GM18868 (cell line): ENCODE data around the gene AP3S2.
"Not testable (repeated sequence)": the region's sequence is repeated elsewhere in the genome, so short reads cannot be mapped to it uniquely, and the experiment has no call there.

Experiments used
- ATAC-seq: cut with Tn5 transposase; IDR thresholded peaks from one replicate; pipeline ENCODE4 v1.9.1; 2021; ENCODE audit warnings: mild to moderate bottlenecking, moderate library complexity; ENCODE audit not compliant: unreplicated experiment

The AP3S2 gene

GRCh38 chr15:89870006-89870405 is 23.8 kb downstream of the AP3S2 start:
- ATAC-seq = no peak

- ATAC-seq = not testable (repeated sequence)
Measured at GRCh38 chr15:89869490-89869889, 24.3 kb downstream of the AP3S2 start.

- no peak for ATAC-seq
Measured at GRCh38 chr15:89864958-89865739, 28.6 kb downstream of the AP3S2 start.

GRCh38 chr15:89863918-89864317 is 29.9 kb downstream of the AP3S2 start:
- ATAC-seq = no peak

GRCh38 chr15:89860891-89861290 is 32.9 kb downstream of the AP3S2 start:
- no peak for ATAC-seq

- peak; percentile 41 for ATAC-seq
Measured at GRCh38 chr15:89860431-89860830, 33.4 kb downstream of the AP3S2 start.

GRCh38 chr15:89858661-89859458 is 34.9 kb downstream of the AP3S2 start:
- no peak for ATAC-seq

GRCh38 chr15:89857673-89858072 is 36.1 kb downstream of the AP3S2 start:
- no peak for ATAC-seq

- ATAC-seq = no peak
Measured at GRCh38 chr15:89855948-89856347, 37.8 kb downstream of the AP3S2 start.

GRCh38 chr15:89854863-89855262 is 38.9 kb downstream of the AP3S2 start:
- not testable (repeated sequence) for ATAC-seq

- ATAC-seq = no peak
Measured at GRCh38 chr15:89852342-89852995, 41.3 kb downstream of the AP3S2 start.

- ATAC-seq = peak; percentile 68
Measured at GRCh38 chr15:89851673-89852341, 42.0 kb downstream of the AP3S2 start.

- peak; percentile 10 for ATAC-seq
Measured at GRCh38 chr15:89848970-89849292, 44.9 kb downstream of the AP3S2 start.

GRCh38 chr15:89847101-89847500 is 46.7 kb downstream of the AP3S2 start:
- no peak for ATAC-seq

GRCh38 chr15:89845305-89845893 is 48.4 kb downstream of the AP3S2 start:
- ATAC-seq = no peak

GRCh38 chr15:89841962-89842361 is 51.8 kb downstream of the AP3S2 start:
- no peak for ATAC-seq

- ATAC-seq = no peak
Measured at GRCh38 chr15:89841306-89841705, 52.5 kb downstream of the AP3S2 start.

- ATAC-seq = no peak
Measured at GRCh38 chr15:89839167-89839810, 54.5 kb downstream of the AP3S2 start.

- ATAC-seq = no peak
Measured at GRCh38 chr15:89837830-89838178, 56.0 kb downstream of the AP3S2 start.

- ATAC-seq = no peak
Measured at GRCh38 chr15:89837134-89837829, 56.5 kb downstream of the AP3S2 start.
